Measurements from ENCODE around the gene TEP1. TPM values are rescaled to one million over a fixed set of nuclear protein-coding genes. Genes with fewer than 3 reads are reported as not detected.

TEP1 gene
- total and polyA plus RNA-seq, 10 of the 15 experiments (the other 5 are each of a cell fraction or from before 2014, with no cell fraction given) = 3.3 to 29.7 (median 16.8) TPM

DNA sequence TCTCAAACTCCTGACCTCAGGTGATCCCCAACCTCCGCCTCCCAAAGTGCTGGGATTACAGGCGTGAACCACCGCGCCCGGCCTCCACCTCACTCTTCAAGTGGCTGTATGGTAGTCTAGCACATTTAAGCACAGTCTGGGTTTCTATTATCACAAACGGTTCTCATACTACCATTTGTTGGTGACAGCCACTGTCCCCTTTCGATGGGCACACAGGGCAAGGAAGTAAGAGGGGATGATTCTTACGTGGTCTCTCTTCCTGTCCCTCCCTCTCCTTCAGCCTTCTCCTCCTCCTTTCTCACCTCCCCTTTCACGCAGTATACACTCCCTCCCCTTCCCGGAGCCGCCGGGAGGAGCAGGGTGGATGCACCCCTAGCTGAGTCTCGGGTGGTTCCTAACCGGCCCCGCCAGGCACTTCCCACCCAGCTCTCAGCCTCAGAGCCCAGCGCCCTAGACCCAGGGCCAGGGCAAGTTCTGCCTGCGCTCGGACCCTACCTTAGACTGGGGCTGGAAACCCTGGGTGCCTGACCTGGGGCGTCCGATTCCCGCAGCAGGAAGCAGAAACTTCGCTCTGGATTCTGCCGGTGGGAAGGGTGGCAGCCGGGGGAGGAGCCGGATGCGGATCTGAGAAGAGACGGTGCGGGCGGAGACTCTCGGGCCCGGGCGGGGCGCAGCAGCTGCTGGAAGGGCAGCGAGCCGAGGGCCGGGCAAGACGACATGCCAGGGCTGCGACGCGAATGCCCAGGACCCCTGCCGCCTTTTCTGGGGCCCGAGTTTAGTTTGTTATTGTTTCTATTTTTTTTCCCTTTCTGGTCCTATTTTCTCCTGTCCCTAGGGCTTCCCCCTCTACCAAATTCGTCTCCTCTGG, at the start of gene TEP1 (continued):
- TF ChIP-seq, protein P1, sequence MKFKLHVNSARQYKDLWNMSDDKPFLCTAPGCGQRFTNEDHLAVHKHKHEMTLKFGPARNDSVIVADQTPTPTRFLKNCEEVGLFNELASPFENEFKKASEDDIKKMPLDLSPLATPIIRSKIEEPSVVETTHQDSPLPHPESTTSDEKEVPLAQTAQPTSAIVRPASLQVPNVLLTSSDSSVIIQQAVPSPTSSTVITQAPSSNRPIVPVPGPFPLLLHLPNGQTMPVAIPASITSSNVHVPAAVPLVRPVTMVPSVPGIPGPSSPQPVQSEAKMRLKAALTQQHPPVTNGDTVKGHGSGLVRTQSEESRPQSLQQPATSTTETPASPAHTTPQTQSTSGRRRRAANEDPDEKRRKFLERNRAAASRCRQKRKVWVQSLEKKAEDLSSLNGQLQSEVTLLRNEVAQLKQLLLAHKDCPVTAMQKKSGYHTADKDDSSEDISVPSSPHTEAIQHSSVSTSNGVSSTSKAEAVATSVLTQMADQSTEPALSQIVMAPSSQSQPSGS (IDR thresholded peaks at IDR 0.05; ENCODE audit: low read length) = no peak
- no peak for TF ChIP-seq SREBF2 (IDR thresholded peaks at IDR 0.05; ENCODE audit: low read length)
- TF ChIP-seq GATAD2B (conservative IDR thresholded peaks at IDR 0.05; ENCODE audit: low read depth) = peak; percentile 79
- no peak for TF ChIP-seq CEBPZ (IDR thresholded peaks at IDR 0.05; ENCODE audit: low read depth, low read length)
- no peak for TF ChIP-seq FOS (IDR thresholded peaks at IDR 0.05; ENCODE audit: borderline replicate concordance, extremely low read depth, insufficient read length)
- TF ChIP-seq, protein P2, sequence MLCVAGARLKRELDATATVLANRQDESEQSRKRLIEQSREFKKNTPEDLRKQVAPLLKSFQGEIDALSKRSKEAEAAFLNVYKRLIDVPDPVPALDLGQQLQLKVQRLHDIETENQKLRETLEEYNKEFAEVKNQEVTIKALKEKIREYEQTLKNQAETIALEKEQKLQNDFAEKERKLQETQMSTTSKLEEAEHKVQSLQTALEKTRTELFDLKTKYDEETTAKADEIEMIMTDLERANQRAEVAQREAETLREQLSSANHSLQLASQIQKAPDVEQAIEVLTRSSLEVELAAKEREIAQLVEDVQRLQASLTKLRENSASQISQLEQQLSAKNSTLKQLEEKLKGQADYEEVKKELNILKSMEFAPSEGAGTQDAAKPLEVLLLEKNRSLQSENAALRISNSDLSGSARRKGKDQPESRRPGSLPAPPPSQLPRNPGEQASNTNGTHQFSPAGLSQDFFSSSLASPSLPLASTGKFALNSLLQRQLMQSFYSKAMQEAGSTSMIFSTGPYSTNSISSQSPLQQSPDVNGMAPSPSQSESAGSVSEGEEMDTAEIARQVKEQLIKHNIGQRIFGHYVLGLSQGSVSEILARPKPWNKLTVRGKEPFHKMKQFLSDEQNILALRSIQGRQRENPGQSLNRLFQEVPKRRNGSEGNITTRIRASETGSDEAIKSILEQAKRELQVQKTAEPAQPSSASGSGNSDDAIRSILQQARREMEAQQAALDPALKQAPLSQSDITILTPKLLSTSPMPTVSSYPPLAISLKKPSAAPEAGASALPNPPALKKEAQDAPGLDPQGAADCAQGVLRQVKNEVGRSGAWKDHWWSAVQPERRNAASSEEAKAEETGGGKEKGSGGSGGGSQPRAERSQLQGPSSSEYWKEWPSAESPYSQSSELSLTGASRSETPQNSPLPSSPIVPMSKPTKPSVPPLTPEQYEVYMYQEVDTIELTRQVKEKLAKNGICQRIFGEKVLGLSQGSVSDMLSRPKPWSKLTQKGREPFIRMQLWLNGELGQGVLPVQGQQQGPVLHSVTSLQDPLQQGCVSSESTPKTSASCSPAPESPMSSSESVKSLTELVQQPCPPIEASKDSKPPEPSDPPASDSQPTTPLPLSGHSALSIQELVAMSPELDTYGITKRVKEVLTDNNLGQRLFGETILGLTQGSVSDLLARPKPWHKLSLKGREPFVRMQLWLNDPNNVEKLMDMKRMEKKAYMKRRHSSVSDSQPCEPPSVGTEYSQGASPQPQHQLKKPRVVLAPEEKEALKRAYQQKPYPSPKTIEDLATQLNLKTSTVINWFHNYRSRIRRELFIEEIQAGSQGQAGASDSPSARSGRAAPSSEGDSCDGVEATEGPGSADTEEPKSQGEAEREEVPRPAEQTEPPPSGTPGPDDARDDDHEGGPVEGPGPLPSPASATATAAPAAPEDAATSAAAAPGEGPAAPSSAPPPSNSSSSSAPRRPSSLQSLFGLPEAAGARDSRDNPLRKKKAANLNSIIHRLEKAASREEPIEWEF (IDR thresholded peaks at IDR 0.05; ENCODE audit: insufficient replicate concordance, low read depth, low read length) = no peak
- TF ChIP-seq, protein P3, sequence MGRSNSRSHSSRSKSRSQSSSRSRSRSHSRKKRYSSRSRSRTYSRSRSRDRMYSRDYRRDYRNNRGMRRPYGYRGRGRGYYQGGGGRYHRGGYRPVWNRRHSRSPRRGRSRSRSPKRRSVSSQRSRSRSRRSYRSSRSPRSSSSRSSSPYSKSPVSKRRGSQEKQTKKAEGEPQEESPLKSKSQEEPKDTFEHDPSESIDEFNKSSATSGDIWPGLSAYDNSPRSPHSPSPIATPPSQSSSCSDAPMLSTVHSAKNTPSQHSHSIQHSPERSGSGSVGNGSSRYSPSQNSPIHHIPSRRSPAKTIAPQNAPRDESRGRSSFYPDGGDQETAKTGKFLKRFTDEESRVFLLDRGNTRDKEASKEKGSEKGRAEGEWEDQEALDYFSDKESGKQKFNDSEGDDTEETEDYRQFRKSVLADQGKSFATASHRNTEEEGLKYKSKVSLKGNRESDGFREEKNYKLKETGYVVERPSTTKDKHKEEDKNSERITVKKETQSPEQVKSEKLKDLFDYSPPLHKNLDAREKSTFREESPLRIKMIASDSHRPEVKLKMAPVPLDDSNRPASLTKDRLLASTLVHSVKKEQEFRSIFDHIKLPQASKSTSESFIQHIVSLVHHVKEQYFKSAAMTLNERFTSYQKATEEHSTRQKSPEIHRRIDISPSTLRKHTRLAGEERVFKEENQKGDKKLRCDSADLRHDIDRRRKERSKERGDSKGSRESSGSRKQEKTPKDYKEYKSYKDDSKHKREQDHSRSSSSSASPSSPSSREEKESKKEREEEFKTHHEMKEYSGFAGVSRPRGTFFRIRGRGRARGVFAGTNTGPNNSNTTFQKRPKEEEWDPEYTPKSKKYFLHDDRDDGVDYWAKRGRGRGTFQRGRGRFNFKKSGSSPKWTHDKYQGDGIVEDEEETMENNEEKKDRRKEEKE (IDR thresholded peaks at IDR 0.05) = no peak
- TF ChIP-seq BMI1 (IDR thresholded peaks at IDR 0.05; ENCODE audit: borderline replicate concordance) = no peak
- TF ChIP-seq EZH2 (IDR thresholded peaks at IDR 0.05; ENCODE audit: borderline replicate concordance, control insufficient read depth, low read depth, low read length) = no peak
- TF ChIP-seq HDAC2 (IDR thresholded peaks at IDR 0.05) = no peak
- peak; percentile 86; the same call in 1 of the 2 replicates for TF ChIP-seq TCF3 (IDR thresholded peaks at IDR 0.05; ENCODE audit: borderline replicate concordance, insufficient read depth, low read depth, low read length)
- TF ChIP-seq CEBPB (IDR thresholded peaks at IDR 0.05; ENCODE audit: borderline replicate concordance in 1 of 2, low read depth in 2 of 2, low read length in 2 of 2) = no peak
- TF ChIP-seq MTA2 (IDR thresholded peaks at IDR 0.05; ENCODE audit: low read depth) = peak; percentile 36; the same call in 1 of the 2 replicates
- TF ChIP-seq LARP7 (IDR thresholded peaks at IDR 0.05) = peak; percentile 58
- no peak for TF ChIP-seq RBBP5 (conservative IDR thresholded peaks at IDR 0.05)
- TF ChIP-seq POLR2AphosphoS2 (IDR thresholded peaks at IDR 0.05; ENCODE audit: low read depth, low read length) = no peak
